Suprapubic skin (tissue), 4 donors: Measurements from ENCODE around the gene ARHGEF1. TPM values are rescaled to one million over a fixed set of nuclear protein-coding genes. Genes with fewer than 3 reads are reported as not detected.

ENCODE experiments used
- DNase-seq, 2 donors: peaks; one replicate each; pipeline ENCODE4 v3.0.0-alpha.2; 2019; ENCODE audit warnings: low spot score in 2 of 2
- H3K27ac ChIP-seq: fragments of 200-600 bp; sonication (generic); one replicate; pipeline ENCODE4 v1.5.1; 2019
- H3K27me3 ChIP-seq: fragments of 200-600 bp; sonication (generic); one replicate; pipeline ENCODE4 v1.5.1; 2019
- H3K36me3 ChIP-seq: fragments of 200-600 bp; sonication (generic); one replicate; pipeline ENCODE4 v1.5.1; 2019
- H3K4me1 ChIP-seq: fragments of 200-600 bp; sonication (generic); one replicate; pipeline ENCODE4 v1.5.1; 2019
- H3K4me3 ChIP-seq: fragments of 200-600 bp; sonication (generic); one replicate; pipeline ENCODE4 v1.5.1; 2019; ENCODE audit warnings: mild to moderate bottlenecking
- H3K9me3 ChIP-seq: fragments of 200-600 bp; sonication (generic); one replicate; pipeline ENCODE4 v1.5.1; 2019
- CTCF ChIP-seq, 2 donors: fragments of 200-600 bp in 1 of 2; fragments of 450-650 bp in 1 of 2; sonication (generic) in 1 of 2; IDR thresholded peaks; one replicate each; pipeline ENCODE4 v1.5.1; 2016 to 2019; ENCODE audit warnings: antibody characterized with exemption in 2 of 2, mild to moderate bottlenecking in 1 of 2, moderate library complexity in 1 of 2
- EP300 ChIP-seq: sonication (generic); formaldehyde crosslinking; IDR thresholded peaks from one replicate; pipeline ENCODE4 v1.6.1; 2017; ENCODE audit warnings: antibody characterized with exemption
- POLR2A ChIP-seq, 2 donors: fragments of 450-650 bp; IDR thresholded peaks; one replicate each; pipeline ENCODE4 v1.6.1; 2017; ENCODE audit warnings: antibody characterized with exemption in 2 of 2, mild to moderate bottlenecking in 2 of 2, moderate library complexity in 2 of 2
- POLR2AphosphoS5 ChIP-seq, 3 donors: sonication (generic); formaldehyde crosslinking; IDR thresholded peaks; one replicate each; pipeline ENCODE4 v1.6.1; 2017; ENCODE audit warnings: antibody characterized with exemption in 3 of 3
- WGBS: methylation state at CpG from one replicate; pipeline ENCODE4 v1.1.5; 2018; 5-methylcytosine and 5-hydroxymethylcytosine counted together
- total RNA-seq, 4 donors: library from RNA; depleted of rRNA; stranded (reverse); fragments of >200 nt; gene quantifications; one replicate each; pipeline ENCODE4 v1.1.0, GENCODE V29; 2016

The ARHGEF1 gene
- total RNA-seq, 4 donors from 2014 or later, result 61.0 to 173 (median 72.1) TPM

- no peaks in the 10 kb centered on the region for H3K4me1 ChIP-seq
- no peak overlapping the region for H3K27ac ChIP-seq
- TF ChIP-seq POLR2AphosphoS5 (IDR thresholded peaks at IDR 0.05), result no peak
- TF ChIP-seq CTCF (IDR thresholded peaks at IDR 0.05), result no peak
- TF ChIP-seq POLR2A (IDR thresholded peaks at IDR 0.05), result no peak
- no peak for TF ChIP-seq EP300
- no peaks in the 10 kb centered on the region for H3K9me3 ChIP-seq
- H3K4me3 ChIP-seq, result no peak overlapping the region
- DNase-seq, result no peak
- 79% methylated on average over 21 of the region's 30 CpGs for WGBS
- H3K27me3 ChIP-seq, result no peaks in the 10 kb centered on the region
- peaks cover 90% of the 10 kb centered on the region for H3K36me3 ChIP-seq
These were observed 21.3 kb downstream of the ARHGEF1 start for GRCh38 chr19:41904118-41904870.

GRCh38 chr19:41905273-41906002, 22.5 kb downstream of the ARHGEF1 start:
- H3K36me3 ChIP-seq, result peaks cover 79% of the 10 kb centered on the region
- WGBS, result 89% methylated on average over 20 of the region's 24 CpGs
- no peak overlapping the region for H3K27ac ChIP-seq

GRCh38 chr19:41906271-41906670, 23.3 kb downstream of the ARHGEF1 start:
- Histone ChIP-seq H3K4me1 (no peaks in the 10 kb centered on the region), H3K4me3 (no peak overlapping the region), H3K27ac (no peak overlapping the region), H3K36me3 (peaks cover 72% of the 10 kb centered on the region), H3K9me3 (no peaks in the 10 kb centered on the region), H3K27me3 (peaks cover 1% of the 10 kb centered on the region)
- no peak for TF ChIP-seq EP300
- WGBS, result 81% methylated on average over 5 of the region's 9 CpGs
- no peak for DNase-seq

More at GRCh38 chr19:41905273-41906002, 22.5 kb downstream of the ARHGEF1 start:
- no peaks in the 10 kb centered on the region for H3K27me3 ChIP-seq
- H3K9me3 ChIP-seq, result no peaks in the 10 kb centered on the region
- TF ChIP-seq CTCF (IDR thresholded peaks at IDR 0.05) (no peak), EP300 (no peak), POLR2A (IDR thresholded peaks at IDR 0.05) (no peak), POLR2AphosphoS5 (IDR thresholded peaks at IDR 0.05) (no peak)
- H3K4me1 ChIP-seq, result no peaks in the 10 kb centered on the region
- H3K4me3 ChIP-seq, result no peak overlapping the region
- no peak for DNase-seq

GRCh38 chr19:41906916-41907680, 24.1 kb downstream of the ARHGEF1 start:
- H3K27me3 ChIP-seq, result peaks cover 7% of the 10 kb centered on the region
- peaks cover 64% of the 10 kb centered on the region for H3K36me3 ChIP-seq
- no peak for TF ChIP-seq POLR2AphosphoS5 (IDR thresholded peaks at IDR 0.05)
- no peak for TF ChIP-seq EP300
- no peak for TF ChIP-seq CTCF (IDR thresholded peaks at IDR 0.05)
- TF ChIP-seq POLR2A (IDR thresholded peaks at IDR 0.05), result no peak
- H3K4me3 ChIP-seq, result no peak overlapping the region
- DNase-seq, result no peak
- no peak overlapping the region for H3K27ac ChIP-seq
- no peaks in the 10 kb centered on the region for H3K9me3 ChIP-seq
- 73% methylated on average over 21 of the region's 21 CpGs for WGBS
- H3K4me1 ChIP-seq, result no peaks in the 10 kb centered on the region

GRCh38 chr19:41907994-41908615, 25.1 kb downstream of the ARHGEF1 start:
- DNase-seq, result no peak
- H3K27ac ChIP-seq, result no peak overlapping the region
- H3K36me3 ChIP-seq, result peaks cover 54% of the 10 kb centered on the region
- no peaks in the 10 kb centered on the region for H3K9me3 ChIP-seq
- TF ChIP-seq EP300 (no peak), POLR2A (IDR thresholded peaks at IDR 0.05) (no peak), POLR2AphosphoS5 (IDR thresholded peaks at IDR 0.05) (no peak)
- peaks cover 18% of the 10 kb centered on the region for H3K27me3 ChIP-seq
- WGBS, result 45% methylated on average over 11 of the region's 25 CpGs
- no peak overlapping the region for H3K4me3 ChIP-seq
- H3K4me1 ChIP-seq, result peaks cover 6% of the 10 kb centered on the region
